ENCODE measurements around the gene CNNM2.
A peak's percentile ranks its signal among the peaks of the same experiment; 100 is the strongest.
"Not testable (repeated sequence)": the region's sequence is repeated elsewhere in the genome, so short reads cannot be mapped to it uniquely, and the experiment has no call there.

CNNM2 gene

DNA sequence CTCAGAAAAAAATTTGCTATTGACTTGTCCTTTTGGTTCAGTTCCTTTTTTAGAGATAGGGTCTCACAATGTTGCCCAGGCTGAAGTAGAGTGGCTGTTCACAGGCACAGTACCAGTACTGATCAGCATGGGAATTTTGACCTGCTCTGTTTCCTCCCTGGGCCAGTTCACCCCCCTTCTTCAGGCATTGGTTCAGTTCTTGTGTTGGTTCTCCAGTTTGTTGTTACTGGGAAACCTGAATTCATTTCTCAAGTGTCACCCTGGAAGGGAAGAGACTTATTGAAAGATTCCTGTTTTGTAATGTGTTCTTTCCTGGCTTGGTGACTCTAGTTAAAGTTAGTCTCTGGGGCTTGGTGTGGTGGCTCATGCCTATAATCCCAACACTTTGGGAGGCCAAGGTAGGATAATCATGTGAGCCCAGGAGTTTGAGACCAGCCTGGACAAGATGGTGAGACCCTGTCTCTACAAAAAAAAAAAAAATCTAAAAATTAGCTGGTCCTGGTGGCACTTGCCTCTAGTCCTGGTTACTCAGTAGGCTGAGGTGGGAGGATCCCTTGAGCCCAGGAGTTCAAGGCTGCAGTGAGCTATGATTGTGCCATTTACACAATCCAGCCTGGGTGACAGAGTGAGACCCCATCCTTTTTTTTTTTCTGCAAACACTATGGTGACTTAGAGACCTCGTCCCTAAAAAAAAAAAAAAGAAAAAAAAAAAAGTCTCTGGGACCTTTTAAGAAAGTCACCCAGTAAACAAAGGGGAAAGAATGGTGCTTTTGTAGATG lies 52.7 kb downstream of the CNNM2 start:
- no peak for DNase-seq

DNA sequence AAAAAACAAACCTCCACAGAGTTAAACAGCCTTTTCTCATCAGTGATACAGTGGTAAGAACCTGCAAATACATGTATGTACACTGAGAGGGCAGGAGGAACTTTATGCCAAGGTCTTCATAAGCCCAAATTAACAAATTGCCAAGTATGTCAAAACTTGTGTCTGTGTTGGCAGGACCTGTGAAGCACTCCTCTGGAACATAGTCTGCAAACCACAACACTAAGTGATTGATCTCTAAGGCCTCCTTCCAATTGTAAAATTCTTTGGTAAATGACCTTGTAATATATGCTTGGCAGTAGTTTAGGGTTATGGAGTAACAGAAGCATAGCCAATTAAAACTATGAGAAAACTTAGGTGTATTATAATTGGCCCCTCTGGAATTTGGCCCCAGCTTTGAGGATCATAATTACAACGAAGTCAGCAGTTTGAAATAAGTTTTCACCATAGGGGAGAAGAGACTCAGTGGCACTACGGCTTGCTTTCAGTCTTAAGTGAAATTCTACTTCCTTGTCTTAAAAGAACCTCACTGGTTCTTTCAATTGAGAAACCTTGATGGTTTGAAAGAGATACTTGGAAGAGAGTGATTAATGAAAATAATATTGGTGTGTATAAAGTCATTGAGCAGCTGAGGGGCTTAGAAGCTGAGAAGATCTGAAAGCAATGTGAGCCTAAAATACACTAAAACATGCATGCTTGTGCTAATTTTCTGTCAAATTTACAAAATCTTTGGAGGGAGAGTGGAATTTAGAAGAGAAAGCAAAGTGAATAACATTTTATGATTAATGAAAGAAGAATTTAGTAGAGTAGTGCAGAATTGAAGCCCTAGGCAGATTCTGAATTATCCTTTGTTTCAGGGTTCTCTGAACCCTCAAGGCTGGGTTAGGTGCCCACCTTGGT lies 57.6 kb downstream of the CNNM2 start:
- no peak for DNase-seq

DNA sequence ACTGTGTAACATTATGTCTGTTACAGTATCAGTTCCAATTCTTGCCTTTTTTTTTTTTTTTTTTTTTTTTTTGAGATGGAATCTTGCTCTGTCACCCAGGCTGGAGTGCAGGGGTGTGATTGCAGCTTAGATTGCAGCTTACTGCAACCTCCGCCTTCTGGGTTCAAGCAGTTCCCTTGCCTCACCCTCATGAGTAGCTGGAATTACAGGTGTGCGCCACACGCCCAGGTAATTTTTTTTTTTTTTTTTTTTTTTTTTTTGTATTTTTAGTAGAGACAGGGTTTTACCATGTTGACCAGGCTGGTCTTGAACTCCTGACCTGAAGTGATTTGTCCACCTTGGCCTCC lies 58.3 kb downstream of the CNNM2 start:
- DNase-seq, result not testable (repeated sequence)

- no peak for DNase-seq
Observed at GRCh38 chr10:102982296-102982695, 64.2 kb downstream of the CNNM2 start.

GRCh38 chr10:102984086-102984485 lies 66.0 kb downstream of the CNNM2 start:
- no peak for DNase-seq

GRCh38 chr10:102985811-102986210 lies 67.7 kb downstream of the CNNM2 start:
- no peak for DNase-seq

DNA sequence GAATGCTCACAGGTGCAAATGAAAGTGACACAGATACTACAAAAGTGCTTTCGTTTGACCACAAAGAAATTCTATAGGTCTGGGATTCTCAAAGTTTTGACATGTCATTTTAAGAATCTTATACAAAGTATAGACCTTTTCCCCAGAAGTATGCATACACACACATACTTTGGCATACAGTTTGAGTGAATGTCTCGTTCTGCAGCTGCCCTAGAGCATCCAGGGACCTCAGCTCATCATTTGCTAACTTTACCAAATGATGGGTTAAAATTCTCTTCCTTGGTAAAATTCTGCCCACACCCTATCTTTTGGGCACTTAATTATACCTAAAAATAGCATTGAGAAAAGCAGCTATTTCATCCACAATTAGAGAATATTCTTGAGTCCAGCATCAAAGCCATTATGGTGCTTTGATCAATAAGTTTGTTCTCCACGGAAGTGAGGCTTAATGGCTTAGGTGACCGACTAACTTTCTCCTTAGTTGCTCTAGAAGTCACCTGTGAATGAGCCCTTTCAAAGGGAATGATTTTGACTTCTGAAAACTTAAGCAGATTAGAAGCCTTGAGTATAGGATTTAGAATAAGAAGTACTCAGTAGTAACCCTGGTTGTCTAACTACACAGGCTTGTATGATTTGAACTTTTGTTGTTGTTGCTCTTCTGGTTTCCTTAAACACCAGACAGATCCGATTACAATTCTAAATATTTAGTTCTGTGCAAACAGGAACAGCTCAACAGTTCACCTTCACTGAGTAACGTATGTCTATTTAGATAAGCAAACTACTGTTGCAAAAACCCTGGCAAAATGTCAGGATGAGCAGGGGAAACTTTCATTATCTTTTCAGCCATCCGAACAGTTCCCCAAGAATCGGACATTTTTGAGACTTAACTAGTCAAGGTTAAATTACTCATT lies 70.6 kb downstream of the CNNM2 start:
- no peak for DNase-seq

GRCh38 chr10:102994531-102995295 lies 76.6 kb downstream of the CNNM2 start:
- peak in 2 of 4 experiments; percentile 4 for DNase-seq

DNA sequence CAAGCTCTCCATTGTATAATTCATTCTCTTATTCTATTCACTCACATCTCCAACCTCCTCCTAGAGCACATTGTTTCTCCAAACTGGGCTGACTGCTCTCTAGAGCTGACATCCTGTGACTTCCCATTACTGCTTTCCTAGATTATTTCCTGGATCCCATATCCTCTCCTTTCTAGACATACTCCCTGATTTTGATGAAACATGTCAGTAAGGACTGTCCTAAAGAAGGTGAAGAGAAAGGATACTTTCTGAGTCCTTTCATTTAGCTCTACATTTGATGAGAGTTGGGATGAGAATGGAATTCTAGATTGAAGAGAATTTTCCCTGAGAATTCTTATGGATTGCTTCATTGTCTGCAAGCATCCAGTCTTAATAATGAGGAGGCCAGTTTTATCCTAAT lies 78.8 kb downstream of the CNNM2 start:
- no peak for DNase-seq

DNA sequence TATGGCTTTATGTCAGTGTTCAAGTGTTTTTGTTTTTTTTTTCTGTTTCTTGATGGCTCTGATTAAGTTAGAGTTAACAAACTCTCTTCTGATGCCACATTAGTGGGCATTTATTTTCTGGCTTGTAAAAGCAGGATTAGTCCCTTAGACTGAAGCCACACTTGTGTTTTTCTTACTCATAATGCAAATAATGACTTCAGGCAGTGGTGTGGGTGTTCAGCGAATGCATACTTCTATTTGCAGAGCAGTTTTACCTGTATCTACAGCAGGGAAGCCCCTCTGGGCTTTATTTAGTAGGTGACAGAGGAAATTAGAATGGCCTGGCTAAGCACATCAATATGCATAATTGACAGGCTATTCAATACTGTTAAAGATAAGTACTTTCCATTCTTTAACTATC lies 79.9 kb downstream of the CNNM2 start:
- DNase-seq, result no peak

GRCh38 chr10:102998399-102998907 lies 80.4 kb downstream of the CNNM2 start:
- DNase-seq, result no peak

GRCh38 chr10:103000050-103000449 lies 82.0 kb downstream of the CNNM2 start:
- DNase-seq, result not testable (repeated sequence)

- no peak for DNase-seq
Observed at GRCh38 chr10:103007017-103007416, 88.9 kb downstream of the CNNM2 start.

DNA sequence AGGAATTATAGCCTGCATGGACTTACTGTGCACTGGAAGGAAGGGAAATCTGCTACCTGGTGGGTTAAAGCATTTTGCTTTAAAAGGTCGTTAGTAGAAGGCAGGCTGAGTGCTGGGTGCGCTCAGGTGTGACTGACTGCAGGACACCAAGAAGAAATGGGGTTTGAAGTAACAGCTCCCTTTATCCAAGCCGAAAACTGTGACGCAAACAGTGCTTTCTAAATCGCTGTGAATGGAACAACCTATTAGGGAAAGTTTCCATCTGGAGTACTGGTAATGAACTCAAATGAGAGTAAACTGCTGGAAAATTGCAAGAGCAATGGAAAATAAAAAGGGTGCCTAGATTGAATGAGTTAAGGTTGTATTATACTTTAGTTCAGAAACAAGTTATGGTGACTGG lies 95.3 kb downstream of the CNNM2 start:
- no peak for DNase-seq

- DNase-seq, result no peak
Observed at GRCh38 chr10:103019425-103019824, 101.3 kb downstream of the CNNM2 start.

GRCh38 chr10:103021150-103021899 lies 103.2 kb downstream of the CNNM2 start:
- no peak for DNase-seq

GRCh38 chr10:103021900-103022293 lies 103.8 kb downstream of the CNNM2 start:
- no peak for DNase-seq

DNA sequence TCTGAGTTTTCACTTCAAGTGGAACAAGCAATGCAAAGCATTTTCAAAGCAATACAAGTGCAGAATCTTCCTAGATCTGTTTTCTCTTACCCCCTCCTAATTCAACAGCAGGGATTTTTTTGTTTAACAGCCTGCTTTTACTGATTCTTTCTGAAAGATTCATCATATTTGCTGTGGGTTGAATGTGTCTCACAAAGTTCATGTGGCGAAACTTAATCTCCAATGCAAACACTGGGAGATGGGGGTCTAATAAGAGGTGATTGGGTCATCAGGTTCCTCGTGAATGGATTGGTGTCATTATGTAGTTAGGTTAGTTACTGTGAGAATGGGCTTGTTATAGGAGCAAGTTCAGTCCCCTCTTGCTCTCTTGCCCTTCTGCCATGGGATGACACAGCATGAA lies 107.6 kb downstream of the CNNM2 start:
- DNase-seq, result no peak

GRCh38 chr10:103038570-103038969 lies 120.5 kb downstream of the CNNM2 start:
- no peak for DNase-seq

DNA sequence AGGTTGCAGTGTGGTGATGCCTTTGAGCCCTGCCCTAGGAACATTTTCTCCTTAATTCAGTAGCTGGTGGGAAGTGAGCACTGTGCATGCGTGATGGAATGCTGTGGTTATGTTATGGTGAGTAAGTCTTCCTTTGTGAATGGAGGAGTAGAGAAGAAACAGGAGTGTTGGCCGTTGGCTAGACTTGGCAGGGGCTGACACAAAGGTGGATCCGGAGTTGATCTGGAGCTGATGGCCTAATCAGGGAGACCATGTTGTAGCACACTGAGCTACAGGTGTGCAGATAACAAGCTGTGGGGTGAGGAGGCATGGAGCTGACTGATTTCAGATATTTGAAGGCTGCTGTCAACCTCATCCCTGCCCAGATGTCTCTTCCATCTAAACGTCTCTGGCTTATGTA lies 122.3 kb downstream of the CNNM2 start:
- DNase-seq, result no peak

GRCh38 chr10:103041391-103041790 lies 123.3 kb downstream of the CNNM2 start:
- DNase-seq, result no peak

All from suppressor macrophage (primary cell).